Esophagus squamous epithelium (tissue), 4 donors: ENCODE results near the gene DNM3.

Source experiments
- CTCF ChIP-seq, 6 experiments: fragments of 450-650 bp in 4 of 6; fragments of 200-600 bp in 2 of 6; sonication (generic) in 2 of 6; IDR thresholded peaks; one replicate each; pipeline ENCODE4 v1.5.1; 2016 to 2019; ENCODE audit warnings: antibody characterized with exemption in 6 of 6, mild to moderate bottlenecking in 4 of 6, moderate library complexity in 4 of 6
- POLR2A ChIP-seq, 4 donors: fragments of 450-650 bp; IDR thresholded peaks; one replicate each; pipeline ENCODE4 v1.6.1; 2017; ENCODE audit warnings: antibody characterized with exemption in 4 of 4, mild to moderate bottlenecking in 4 of 4, moderate library complexity in 3 of 4

GRCh38 chr1:171798311-171798710, 43.0 kb upstream of the DNM3 start:
- TF ChIP-seq CTCF (IDR thresholded peaks at IDR 0.05), result no peak
- no peak for TF ChIP-seq POLR2A (IDR thresholded peaks at IDR 0.05)
